Brain microvascular endothelial cell (primary cell): ENCODE results near the gene TBL1Y.

Experiments used
- DNase-seq: peaks from one replicate; pipeline ENCODE4 v3.0.0-alpha.2; 2020
- H3K27ac ChIP-seq: fragments of 250-450 bp; sonication (Bioruptor Pico); 2 replicates; pipeline ENCODE4 v1.5.1; 2020; ENCODE audit warnings: mild to moderate bottlenecking, moderate library complexity
- H3K27me3 ChIP-seq: fragments of 250-450 bp; sonication (Bioruptor Pico); replicated peaks from 2 replicates; pipeline ENCODE4 v1.5.1; 2020; ENCODE audit warnings: mild to moderate bottlenecking
- H3K36me3 ChIP-seq: fragments of 250-450 bp; sonication (Bioruptor Pico); replicated peaks from 2 replicates; pipeline ENCODE4 v1.5.1; 2020; ENCODE audit warnings: mild to moderate bottlenecking
- H3K4me3 ChIP-seq: 2 replicates; pipeline ENCODE4 v1.5.1; 2011; ENCODE audit warnings: low read depth, mild to moderate bottlenecking, control low read depth, low read length, moderate library complexity
- in situ Hi-C: cut with HindIII; loops from 2 replicates; pipeline ENCODE4 v1.10.0; 2017; ENCODE audit warnings: low sequenced_read_pairs, low pct_ligation_motif_present
- TF ChIP-seq, protein P1 (sequence below): IDR thresholded peaks from 2 replicates; pipeline ENCODE4 v1.5.1; 2011; ENCODE audit warnings: low read depth, mild to moderate bottlenecking, moderate library complexity, low read length, control low read depth, inconsistent platforms; ENCODE audit errors: missing control alignments

The TBL1Y gene

DNA sequence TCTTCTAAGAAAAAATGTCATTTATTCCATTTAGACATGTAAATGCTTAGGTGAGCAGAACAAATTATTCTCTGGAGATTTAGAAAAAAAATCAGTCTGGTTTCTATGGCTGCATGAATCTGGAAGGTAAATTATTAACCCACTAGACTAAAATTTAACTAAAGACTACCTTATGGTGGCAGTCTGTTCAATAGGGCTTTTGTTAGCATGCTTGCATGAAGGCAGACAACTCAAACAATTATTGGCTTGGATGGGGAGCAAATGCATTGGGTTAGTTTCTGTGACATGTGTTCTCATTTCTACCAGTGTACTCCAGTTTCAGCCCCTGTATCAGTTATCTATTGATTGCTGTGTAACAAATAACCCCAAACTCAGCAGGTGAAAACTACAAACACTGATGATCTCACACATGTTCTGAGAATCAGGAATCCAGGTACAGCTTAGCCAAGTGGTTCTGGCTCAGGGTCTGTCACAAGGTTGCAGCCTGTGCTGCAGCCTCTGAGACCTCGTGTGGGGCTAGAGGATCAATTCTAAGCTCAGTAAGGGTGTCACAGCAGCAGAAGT is 87.1 kb downstream of the TBL1Y start:
- TF ChIP-seq, protein P1, sequence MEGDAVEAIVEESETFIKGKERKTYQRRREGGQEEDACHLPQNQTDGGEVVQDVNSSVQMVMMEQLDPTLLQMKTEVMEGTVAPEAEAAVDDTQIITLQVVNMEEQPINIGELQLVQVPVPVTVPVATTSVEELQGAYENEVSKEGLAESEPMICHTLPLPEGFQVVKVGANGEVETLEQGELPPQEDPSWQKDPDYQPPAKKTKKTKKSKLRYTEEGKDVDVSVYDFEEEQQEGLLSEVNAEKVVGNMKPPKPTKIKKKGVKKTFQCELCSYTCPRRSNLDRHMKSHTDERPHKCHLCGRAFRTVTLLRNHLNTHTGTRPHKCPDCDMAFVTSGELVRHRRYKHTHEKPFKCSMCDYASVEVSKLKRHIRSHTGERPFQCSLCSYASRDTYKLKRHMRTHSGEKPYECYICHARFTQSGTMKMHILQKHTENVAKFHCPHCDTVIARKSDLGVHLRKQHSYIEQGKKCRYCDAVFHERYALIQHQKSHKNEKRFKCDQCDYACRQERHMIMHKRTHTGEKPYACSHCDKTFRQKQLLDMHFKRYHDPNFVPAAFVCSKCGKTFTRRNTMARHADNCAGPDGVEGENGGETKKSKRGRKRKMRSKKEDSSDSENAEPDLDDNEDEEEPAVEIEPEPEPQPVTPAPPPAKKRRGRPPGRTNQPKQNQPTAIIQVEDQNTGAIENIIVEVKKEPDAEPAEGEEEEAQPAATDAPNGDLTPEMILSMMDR = no peak
- no peak overlapping the region for H3K27ac ChIP-seq
- no peaks in the 10 kb centered on the region for H3K27me3 ChIP-seq
- DNase-seq = no peak
- no peaks in the 10 kb centered on the region for H3K36me3 ChIP-seq
- no peak overlapping the region for H3K4me3 ChIP-seq
- in situ Hi-C loops = no loop called here

DNA sequence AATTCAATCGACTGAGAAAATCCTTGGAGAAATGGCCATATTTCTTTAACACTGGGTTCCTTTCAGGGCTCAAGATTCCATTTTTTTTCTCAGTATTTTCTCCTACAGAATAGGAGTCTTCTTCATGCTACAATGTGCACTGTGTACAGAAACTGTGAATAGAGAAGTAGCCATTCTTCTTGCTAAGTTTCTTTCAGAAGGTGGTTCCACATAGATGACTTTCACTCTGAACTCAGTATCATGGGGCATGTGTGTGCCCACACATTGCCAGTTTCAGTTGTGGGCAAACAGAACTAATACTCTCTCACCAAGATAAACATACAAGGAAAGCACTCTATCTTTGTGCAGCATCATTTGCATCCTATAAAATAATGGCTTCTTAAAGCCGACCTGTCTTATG is 89.4 kb downstream of the TBL1Y start:
- H3K27me3 ChIP-seq = no peaks in the 10 kb centered on the region
- H3K27ac ChIP-seq = no peak overlapping the region
- TF ChIP-seq, protein P1 = no peak
- no peaks in the 10 kb centered on the region for H3K36me3 ChIP-seq
- no peak overlapping the region for H3K4me3 ChIP-seq
- DNase-seq = no peak
- in situ Hi-C loops = no loop called here

DNA sequence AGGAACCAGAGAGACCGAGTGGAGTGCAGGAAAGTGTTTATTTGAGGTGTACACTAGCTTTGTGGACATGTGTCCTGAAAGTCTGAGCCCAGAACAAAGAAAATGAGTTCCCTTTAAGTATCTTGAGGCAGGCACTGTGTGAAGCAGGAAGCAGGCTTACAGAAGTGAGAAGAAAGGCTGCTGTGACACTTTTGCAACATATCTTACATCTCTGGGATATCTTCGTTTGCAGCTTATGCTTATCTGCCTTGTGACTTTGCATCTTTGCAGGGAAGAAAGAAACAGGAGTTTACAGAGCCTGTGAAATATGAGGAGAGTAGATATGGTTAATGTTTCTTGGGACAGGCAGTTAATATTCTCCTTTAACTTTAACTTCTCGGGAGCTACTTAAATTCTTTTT is 92.1 kb downstream of the TBL1Y start:
- Histone ChIP-seq H3K27ac (no peak overlapping the region), H3K36me3 (no peaks in the 10 kb centered on the region), H3K27me3 (no peaks in the 10 kb centered on the region), H3K4me3 (no peak overlapping the region)
- TF ChIP-seq, protein P1 = no peak
- in situ Hi-C loops = no loop called here
- DNase-seq = no peak

DNA sequence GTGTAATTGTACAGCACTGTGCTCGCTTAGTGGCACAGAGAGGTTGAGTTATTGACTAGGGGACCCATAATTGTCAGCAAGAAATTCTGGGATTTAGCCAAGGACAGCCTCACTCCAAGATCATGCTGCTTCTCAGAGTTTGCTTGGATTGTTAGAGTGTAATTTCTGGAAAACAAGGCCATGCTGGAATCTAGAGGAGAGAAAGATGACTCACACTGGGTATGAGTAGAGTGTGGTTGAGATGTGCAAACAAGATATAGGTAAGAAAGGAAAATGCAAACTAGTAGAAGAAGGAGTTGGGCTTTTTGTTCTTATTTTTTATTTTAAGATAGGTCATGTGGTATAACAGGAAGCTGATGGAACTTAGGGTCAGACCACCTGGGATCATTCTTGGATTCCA is 97.4 kb downstream of the TBL1Y start:
- Histone ChIP-seq H3K27me3 (no peaks in the 10 kb centered on the region), H3K36me3 (no peaks in the 10 kb centered on the region), H3K4me3 (no peak overlapping the region), H3K27ac (no peak overlapping the region)
- TF ChIP-seq, protein P1 = no peak
- no peak for DNase-seq
- in situ Hi-C loops = no loop called here

DNA sequence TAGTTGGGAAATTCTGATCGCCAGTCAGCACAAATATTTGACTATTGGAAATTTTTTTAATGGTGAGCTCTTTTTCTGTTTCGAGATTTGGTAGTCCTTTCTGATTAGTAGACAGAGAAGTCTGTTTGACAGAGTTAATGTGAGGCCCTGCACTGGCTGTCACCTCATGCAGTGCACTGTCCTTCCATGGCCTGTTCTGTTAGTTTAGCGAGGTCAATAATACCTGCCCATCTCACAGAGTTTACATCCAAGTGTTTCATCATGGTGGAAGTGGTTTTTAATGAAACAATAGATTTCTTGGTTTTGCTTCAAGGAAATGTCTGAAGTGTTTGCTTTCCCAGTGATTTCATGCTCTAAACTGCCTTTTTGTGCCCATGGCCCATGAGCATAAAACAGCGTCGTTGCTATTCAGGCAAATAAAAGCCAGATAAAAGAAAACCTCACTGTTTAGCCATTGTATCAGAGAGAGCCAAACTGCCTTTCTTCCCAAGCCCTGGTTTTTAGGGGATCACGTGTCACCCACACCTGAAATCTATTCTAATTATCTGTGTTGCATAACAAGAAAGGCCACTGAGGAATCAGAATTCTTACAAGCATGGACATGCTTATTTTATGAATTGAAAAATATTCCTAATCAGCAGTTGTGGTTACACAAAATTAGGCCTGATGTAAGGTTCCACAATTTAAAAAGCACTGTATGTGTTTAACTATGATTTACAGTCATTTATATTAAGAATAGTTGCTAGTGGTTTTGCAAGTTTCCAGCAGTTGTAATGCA is 98.3 kb downstream of the TBL1Y start:
- TF ChIP-seq, protein P1 = no peak
- Histone ChIP-seq H3K36me3 (no peaks in the 10 kb centered on the region), H3K27ac (no peak overlapping the region), H3K27me3 (no peaks in the 10 kb centered on the region), H3K4me3 (no peak overlapping the region)
- no peak for DNase-seq
- in situ Hi-C loops = no loop called here
